HG02759 (cell line): ENCODE data around the gene FRMD3.
A peak's percentile ranks its signal among the peaks of the same experiment; 100 is the strongest.
"Not testable (repeated sequence)": the region's sequence is repeated elsewhere in the genome, so short reads cannot be mapped to it uniquely, and the experiment has no call there.

Experiments
- ATAC-seq: cut with Tn5 transposase; IDR thresholded peaks from one replicate; pipeline ENCODE4 v1.9.1; 2021; ENCODE audit warnings: mild to moderate bottlenecking, moderate library complexity; ENCODE audit not compliant: unreplicated experiment

FRMD3 gene

GRCh38 chr9:83526211-83526610 is 12.0 kb downstream of the FRMD3 start:
- no peak for ATAC-seq

- ATAC-seq = no peak
Measured at GRCh38 chr9:83523684-83524083, 14.5 kb downstream of the FRMD3 start.

- no peak for ATAC-seq
Measured at GRCh38 chr9:83521411-83521810, 16.8 kb downstream of the FRMD3 start.

GRCh38 chr9:83521011-83521410 is 17.2 kb downstream of the FRMD3 start:
- no peak for ATAC-seq

- no peak for ATAC-seq
Measured at GRCh38 chr9:83520292-83520691, 17.9 kb downstream of the FRMD3 start.

GRCh38 chr9:83517980-83518379 is 20.2 kb downstream of the FRMD3 start:
- not testable (repeated sequence) for ATAC-seq

GRCh38 chr9:83514767-83515166 is 23.4 kb downstream of the FRMD3 start:
- ATAC-seq = no peak

GRCh38 chr9:83512621-83513020 is 25.6 kb downstream of the FRMD3 start:
- ATAC-seq = no peak

- peak; percentile 98 for ATAC-seq
Measured at GRCh38 chr9:83511051-83511450, 27.1 kb downstream of the FRMD3 start.

GRCh38 chr9:83509402-83509801 is 28.8 kb downstream of the FRMD3 start:
- no peak for ATAC-seq

- ATAC-seq = no peak
Measured at GRCh38 chr9:83508067-83508466, 30.1 kb downstream of the FRMD3 start.

- ATAC-seq = no peak
Measured at GRCh38 chr9:83505282-83505681, 32.9 kb downstream of the FRMD3 start.

- ATAC-seq = no peak
Measured at GRCh38 chr9:83503866-83504265, 34.3 kb downstream of the FRMD3 start.

- ATAC-seq = no peak
Measured at GRCh38 chr9:83501565-83501964, 36.6 kb downstream of the FRMD3 start.

- no peak for ATAC-seq
Measured at GRCh38 chr9:83497441-83497840, 40.8 kb downstream of the FRMD3 start.

GRCh38 chr9:83491995-83492394 is 46.2 kb downstream of the FRMD3 start:
- ATAC-seq = no peak

GRCh38 chr9:83491413-83491812 is 46.8 kb downstream of the FRMD3 start:
- ATAC-seq = no peak

- no peak for ATAC-seq
Measured at GRCh38 chr9:83489961-83490360, 48.2 kb downstream of the FRMD3 start.

- ATAC-seq = no peak
Measured at GRCh38 chr9:83484990-83485389, 53.2 kb downstream of the FRMD3 start.

- no peak for ATAC-seq
Measured at GRCh38 chr9:83483223-83483622, 55.0 kb downstream of the FRMD3 start.

- ATAC-seq = no peak
Measured at GRCh38 chr9:83479765-83480164, 58.4 kb downstream of the FRMD3 start.

GRCh38 chr9:83477571-83477970 is 60.6 kb downstream of the FRMD3 start:
- ATAC-seq = no peak

GRCh38 chr9:83477120-83477519 is 61.1 kb downstream of the FRMD3 start:
- no peak for ATAC-seq

- no peak for ATAC-seq
Measured at GRCh38 chr9:83476513-83476912, 61.7 kb downstream of the FRMD3 start.
